ENCODE measurements around the gene TFB1M. TPM values are rescaled to one million over a fixed set of nuclear protein-coding genes. Genes with fewer than 3 reads are reported as not detected.

Gene TFB1M
- total RNA-seq, 2 experiments from 2014 or later: 7.2 to 9.2 TPM

DNA sequence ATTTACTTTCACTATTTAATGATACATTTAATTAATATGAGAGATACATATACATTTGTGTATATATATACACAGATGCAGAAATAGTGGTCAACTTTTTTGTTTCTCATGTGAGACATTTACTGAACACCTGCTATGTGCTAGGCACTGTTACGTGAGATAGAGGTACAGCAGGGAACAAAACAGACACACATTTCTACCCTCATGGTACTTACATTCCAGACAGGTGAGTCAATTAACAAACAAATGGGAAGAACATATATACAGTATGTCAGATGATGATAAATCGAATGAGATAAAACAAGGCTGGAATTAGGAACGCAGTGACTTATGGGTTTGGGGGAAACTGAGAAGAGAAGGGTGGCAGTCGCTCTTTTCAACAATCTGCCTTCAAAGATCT, 5.1 kb downstream of the TFB1M start:
- Mint-ChIP-seq H3K4me3 (no peak overlapping the region), H3K36me3 (ENCODE audit: low read depth) (peaks cover 55% of the 10 kb centered on the region), H3K9me3 (no peaks in the 10 kb centered on the region), H3K27me3 (no peaks in the 10 kb centered on the region), H3K27ac (peak overlapping the region; percentile 47), H3K4me1 (ENCODE audit: low read depth) (peaks cover 63% of the 10 kb centered on the region)
- Histone ChIP-seq H3K27me3 (ENCODE audit: control insufficient read depth in 1 of 2, insufficient read depth in 2 of 2, low read length in 2 of 2) (no peaks in the 10 kb centered on the region), H3K36me3 (ENCODE audit: insufficient read depth, low read length) (peaks cover 49% of the 10 kb centered on the region), H3K27ac (ENCODE audit: low read depth in 1 of 2, low read length in 2 of 2) (no peak overlapping the region), H3K4me3 (ENCODE audit: low read length) (no peak overlapping the region), H3K9me3 (ENCODE audit: control insufficient read depth in 1 of 2, insufficient read depth in 1 of 2, low read length in 2 of 2) (no peaks in the 10 kb centered on the region), H3K4me1 (ENCODE audit: insufficient read depth, low read length) (peaks cover 2% of the 10 kb centered on the region)
- TF ChIP-seq, protein P1, sequence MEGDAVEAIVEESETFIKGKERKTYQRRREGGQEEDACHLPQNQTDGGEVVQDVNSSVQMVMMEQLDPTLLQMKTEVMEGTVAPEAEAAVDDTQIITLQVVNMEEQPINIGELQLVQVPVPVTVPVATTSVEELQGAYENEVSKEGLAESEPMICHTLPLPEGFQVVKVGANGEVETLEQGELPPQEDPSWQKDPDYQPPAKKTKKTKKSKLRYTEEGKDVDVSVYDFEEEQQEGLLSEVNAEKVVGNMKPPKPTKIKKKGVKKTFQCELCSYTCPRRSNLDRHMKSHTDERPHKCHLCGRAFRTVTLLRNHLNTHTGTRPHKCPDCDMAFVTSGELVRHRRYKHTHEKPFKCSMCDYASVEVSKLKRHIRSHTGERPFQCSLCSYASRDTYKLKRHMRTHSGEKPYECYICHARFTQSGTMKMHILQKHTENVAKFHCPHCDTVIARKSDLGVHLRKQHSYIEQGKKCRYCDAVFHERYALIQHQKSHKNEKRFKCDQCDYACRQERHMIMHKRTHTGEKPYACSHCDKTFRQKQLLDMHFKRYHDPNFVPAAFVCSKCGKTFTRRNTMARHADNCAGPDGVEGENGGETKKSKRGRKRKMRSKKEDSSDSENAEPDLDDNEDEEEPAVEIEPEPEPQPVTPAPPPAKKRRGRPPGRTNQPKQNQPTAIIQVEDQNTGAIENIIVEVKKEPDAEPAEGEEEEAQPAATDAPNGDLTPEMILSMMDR (IDR thresholded peaks at IDR 0.05): no peak
- POLR2A ChIA-PET: no interaction called here
- ATAC-seq (ENCODE audit: poor library complexity) (no peak), DNase-seq (no peak)
- intact Hi-C loops (cut with DNase I, micrococcal nuclease): no loop called here
- CTCF ChIA-PET: no interaction called here

DNA sequence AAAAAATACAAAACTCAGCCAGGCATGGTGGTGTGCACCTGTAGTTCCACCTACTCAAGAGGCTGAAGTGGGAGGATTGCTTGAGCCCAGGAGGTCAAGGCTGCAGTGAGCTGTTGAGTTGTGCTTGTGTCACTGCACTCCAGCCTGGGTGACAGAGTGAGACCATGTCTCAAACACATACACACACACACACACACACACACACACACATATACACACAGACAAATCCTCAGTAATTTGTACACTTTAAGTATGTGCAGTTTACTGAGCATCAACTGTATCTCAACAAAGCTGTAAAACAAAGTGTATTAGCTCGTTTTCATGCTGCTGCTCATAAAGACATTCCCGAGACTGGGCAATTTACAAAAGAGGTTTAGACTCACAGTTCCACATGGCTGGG, 7.3 kb downstream of the TFB1M start:
- Histone ChIP-seq H3K4me3 (ENCODE audit: low read length) (no peak overlapping the region), H3K4me1 (ENCODE audit: insufficient read depth, low read length) (peaks cover 2% of the 10 kb centered on the region), H3K27ac (ENCODE audit: low read depth in 1 of 2, low read length in 2 of 2) (no peak overlapping the region), H3K9me3 (ENCODE audit: control insufficient read depth in 1 of 2, insufficient read depth in 1 of 2, low read length in 2 of 2) (no peaks in the 10 kb centered on the region), H3K27me3 (ENCODE audit: control insufficient read depth in 1 of 2, insufficient read depth in 2 of 2, low read length in 2 of 2) (no peaks in the 10 kb centered on the region), H3K36me3 (ENCODE audit: insufficient read depth, low read length) (peaks cover 59% of the 10 kb centered on the region)
- H3K36me3 Mint-ChIP-seq (ENCODE audit: low read depth): peaks cover 68% of the 10 kb centered on the region
- H3K27me3 Mint-ChIP-seq: no peaks in the 10 kb centered on the region
- H3K4me3 Mint-ChIP-seq: no peak overlapping the region
- peaks cover 44% of the 10 kb centered on the region for H3K4me1 Mint-ChIP-seq (ENCODE audit: low read depth)
- TF ChIP-seq, protein P1 (IDR thresholded peaks at IDR 0.05): no peak
- DNase-seq (no peak), ATAC-seq (ENCODE audit: poor library complexity) (peak; percentile 34)
- H3K9me3 Mint-ChIP-seq: no peaks in the 10 kb centered on the region
- ChIA-PET POLR2A (no interaction called here), CTCF (no interaction called here)
- no peak overlapping the region for H3K27ac Mint-ChIP-seq
- intact Hi-C loops (cut with DNase I, micrococcal nuclease): no loop called here

DNA sequence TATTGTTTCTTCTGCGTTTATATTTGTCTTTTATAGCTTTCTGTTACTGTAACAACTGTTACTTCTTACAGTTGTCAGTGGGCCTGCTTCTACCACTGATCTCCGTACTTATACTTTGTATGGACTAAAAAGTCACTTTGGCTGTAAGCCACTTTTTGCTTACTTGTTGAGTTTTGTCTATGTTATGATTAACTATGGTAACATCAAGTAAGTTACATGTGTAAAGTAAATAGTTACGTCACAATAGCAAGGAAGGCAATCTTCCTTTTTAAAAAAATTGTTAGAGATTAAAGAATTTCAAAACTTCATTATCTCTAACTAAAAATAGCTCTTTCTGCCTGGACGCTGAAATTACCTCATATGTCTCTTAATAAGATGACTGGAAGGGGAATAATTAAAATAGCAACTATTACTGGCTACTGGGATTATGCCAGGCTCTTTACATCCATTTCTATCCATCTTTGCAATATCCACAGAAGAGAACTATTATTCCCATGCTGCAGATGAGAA, 10.9 kb downstream of the TFB1M start:
- Mint-ChIP-seq H3K9me3 (no peaks in the 10 kb centered on the region), H3K4me3 (no peak overlapping the region), H3K27ac (no peak overlapping the region), H3K4me1 (ENCODE audit: low read depth) (peaks cover 25% of the 10 kb centered on the region), H3K27me3 (no peaks in the 10 kb centered on the region), H3K36me3 (ENCODE audit: low read depth) (peaks cover 75% of the 10 kb centered on the region)
- Histone ChIP-seq H3K27me3 (ENCODE audit: control insufficient read depth in 1 of 2, insufficient read depth in 2 of 2, low read length in 2 of 2) (no peaks in the 10 kb centered on the region), H3K4me3 (ENCODE audit: low read length) (no peak overlapping the region), H3K27ac (ENCODE audit: low read depth in 1 of 2, low read length in 2 of 2) (no peak overlapping the region), H3K9me3 (ENCODE audit: control insufficient read depth in 1 of 2, insufficient read depth in 1 of 2, low read length in 2 of 2) (no peaks in the 10 kb centered on the region), H3K4me1 (ENCODE audit: insufficient read depth, low read length) (peaks cover 2% of the 10 kb centered on the region), H3K36me3 (ENCODE audit: insufficient read depth, low read length) (peaks cover 47% of the 10 kb centered on the region)
- POLR2A ChIA-PET: interaction anchor here (3.5 kb wide), 1 partner anchor 10 kb away, joined by 18 read pairs; the partner anchor contains the start of gene TFB1M
- CTCF ChIA-PET: no interaction called here
- TF ChIP-seq, protein P1 (IDR thresholded peaks at IDR 0.05): no peak
- ATAC-seq (ENCODE audit: poor library complexity) (no peak), DNase-seq (no peak)
- intact Hi-C loops (cut with DNase I, micrococcal nuclease): no loop called here

All from CD4-positive, alpha-beta T cell (primary cell).